ENCODE measurements around the gene GPATCH4. TPM values are rescaled to one million over a fixed set of nuclear protein-coding genes. Genes with fewer than 3 reads are reported as not detected.

GPATCH4 gene
- total RNA-seq (2014; rRNA removed; shearing (Covaris generic); ENCODE audit: low replicate concordance), result 10.0 and 48.6 TPM in 2 replicates

- peaks cover 34% of the 10 kb centered on the region for H3K36me3 ChIP-seq
- H3K4me3 ChIP-seq, result peak within 1 kb of the TSS; percentile 86
- H3K27me3 ChIP-seq, result no peaks in the 10 kb centered on the region
- peak; percentile 88 for DNase-seq
- H3K9me3 ChIP-seq, result no peaks in the 10 kb centered on the region
These were observed at the start of gene GPATCH4 for GRCh38 chr1:156601122-156601830. TSS of gene GPATCH4 (minus strand) at chr1:156601479.

- Histone ChIP-seq H3K9me3 (no peaks in the 10 kb centered on the region), H3K27me3 (peaks cover 7% of the 10 kb centered on the region)
- peak; percentile 34 for DNase-seq
These were observed 47.7 kb upstream of the GPATCH4 start for GRCh38 chr1:156648951-156649350.

DNA sequence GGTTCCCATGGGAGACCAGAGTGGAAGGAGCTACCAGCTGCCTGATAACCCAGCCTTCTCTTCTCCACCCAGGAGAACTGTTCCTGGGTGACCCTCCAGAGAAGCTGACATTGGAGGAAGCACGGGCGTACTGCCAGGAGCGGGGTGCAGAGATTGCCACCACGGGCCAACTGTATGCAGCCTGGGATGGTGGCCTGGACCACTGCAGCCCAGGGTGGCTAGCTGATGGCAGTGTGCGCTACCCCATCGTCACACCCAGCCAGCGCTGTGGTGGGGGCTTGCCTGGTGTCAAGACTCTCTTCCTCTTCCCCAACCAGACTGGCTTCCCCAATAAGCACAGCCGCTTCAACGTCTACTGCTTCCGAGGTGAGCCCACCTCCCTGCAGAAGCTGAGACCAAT lies 47.2 kb upstream of the GPATCH4 start:
- DNase-seq, result no peak
- no peaks in the 10 kb centered on the region for H3K36me3 ChIP-seq
- H3K27me3 ChIP-seq, result peaks cover 7% of the 10 kb centered on the region
- no peaks in the 10 kb centered on the region for H3K9me3 ChIP-seq
- H3K4me3 ChIP-seq, result no peak overlapping the region

More at GRCh38 chr1:156648951-156649350, 47.7 kb upstream of the GPATCH4 start:
- H3K4me3 ChIP-seq, result no peak overlapping the region
- no peaks in the 10 kb centered on the region for H3K36me3 ChIP-seq

GRCh38 chr1:156647351-156647750 lies 46.1 kb upstream of the GPATCH4 start:
- no peak for DNase-seq
- Histone ChIP-seq H3K4me3 (no peak overlapping the region), H3K36me3 (no peaks in the 10 kb centered on the region), H3K27me3 (peaks cover 14% of the 10 kb centered on the region), H3K9me3 (no peaks in the 10 kb centered on the region)

DNA sequence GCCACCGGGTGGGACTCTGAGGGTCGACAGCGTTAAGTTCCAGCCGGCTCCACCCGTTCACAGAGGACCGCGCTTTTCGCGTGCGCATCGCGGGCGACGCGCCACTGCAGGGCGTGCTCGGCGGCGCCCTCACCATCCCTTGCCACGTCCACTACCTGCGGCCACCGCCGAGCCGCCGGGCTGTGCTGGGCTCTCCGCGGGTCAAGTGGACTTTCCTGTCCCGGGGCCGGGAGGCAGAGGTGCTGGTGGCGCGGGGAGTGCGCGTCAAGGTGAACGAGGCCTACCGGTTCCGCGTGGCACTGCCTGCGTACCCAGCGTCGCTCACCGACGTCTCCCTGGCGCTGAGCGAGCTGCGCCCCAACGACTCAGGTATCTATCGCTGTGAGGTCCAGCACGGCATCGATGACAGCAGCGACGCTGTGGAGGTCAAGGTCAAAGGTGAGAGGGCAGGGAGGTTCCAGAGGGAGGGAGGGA lies 45.5 kb upstream of the GPATCH4 start:
- Histone ChIP-seq H3K9me3 (no peaks in the 10 kb centered on the region), H3K36me3 (no peaks in the 10 kb centered on the region), H3K4me3 (no peak overlapping the region), H3K27me3 (peaks cover 16% of the 10 kb centered on the region)
- DNase-seq, result no peak

- no peak for DNase-seq
- Histone ChIP-seq H3K27me3 (peaks cover 20% of the 10 kb centered on the region), H3K9me3 (no peaks in the 10 kb centered on the region), H3K4me3 (no peak overlapping the region), H3K36me3 (no peaks in the 10 kb centered on the region)
These were observed 44.4 kb upstream of the GPATCH4 start for GRCh38 chr1:156645666-156646065.

DNA sequence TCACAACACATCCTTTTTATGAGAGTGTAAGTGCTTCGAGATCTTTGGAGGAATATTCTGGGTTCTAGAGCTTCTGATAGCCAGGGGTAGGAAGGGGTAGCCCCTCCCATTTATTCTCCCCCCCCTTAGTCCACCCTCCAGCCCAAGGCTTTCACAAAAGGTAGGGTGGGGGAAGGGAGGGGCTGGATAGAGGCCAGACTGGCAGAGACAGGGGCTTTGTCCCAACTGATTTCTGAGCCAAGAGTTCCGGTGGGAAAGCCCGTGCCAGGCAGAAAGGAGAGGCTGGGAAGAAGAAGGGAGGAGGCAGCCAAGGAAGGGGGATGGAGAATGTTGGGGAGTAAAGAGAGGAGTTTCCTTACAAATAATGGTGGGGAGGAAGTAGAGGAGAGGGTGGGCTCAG lies 43.8 kb upstream of the GPATCH4 start:
- H3K4me3 ChIP-seq, result no peak overlapping the region
- H3K9me3 ChIP-seq, result no peaks in the 10 kb centered on the region
- peaks cover 23% of the 10 kb centered on the region for H3K27me3 ChIP-seq
- no peak for DNase-seq
- no peaks in the 10 kb centered on the region for H3K36me3 ChIP-seq

- DNase-seq, result no peak
- H3K27me3 ChIP-seq, result peaks cover 25% of the 10 kb centered on the region
These were observed 43.4 kb upstream of the GPATCH4 start for GRCh38 chr1:156644640-156645039.

GRCh38 chr1:156644146-156644545 lies 42.9 kb upstream of the GPATCH4 start:
- no peak overlapping the region for H3K4me3 ChIP-seq
- H3K9me3 ChIP-seq, result no peaks in the 10 kb centered on the region
- DNase-seq, result no peak
- peaks cover 30% of the 10 kb centered on the region for H3K27me3 ChIP-seq
- no peaks in the 10 kb centered on the region for H3K36me3 ChIP-seq

More at GRCh38 chr1:156644640-156645039, 43.4 kb upstream of the GPATCH4 start:
- H3K36me3 ChIP-seq, result no peaks in the 10 kb centered on the region
- no peaks in the 10 kb centered on the region for H3K9me3 ChIP-seq
- no peak overlapping the region for H3K4me3 ChIP-seq

- no peaks in the 10 kb centered on the region for H3K36me3 ChIP-seq
- peaks cover 31% of the 10 kb centered on the region for H3K27me3 ChIP-seq
- H3K9me3 ChIP-seq, result no peaks in the 10 kb centered on the region
- no peak overlapping the region for H3K4me3 ChIP-seq
- no peak for DNase-seq
These were observed 42.5 kb upstream of the GPATCH4 start for GRCh38 chr1:156643778-156644092.

DNA sequence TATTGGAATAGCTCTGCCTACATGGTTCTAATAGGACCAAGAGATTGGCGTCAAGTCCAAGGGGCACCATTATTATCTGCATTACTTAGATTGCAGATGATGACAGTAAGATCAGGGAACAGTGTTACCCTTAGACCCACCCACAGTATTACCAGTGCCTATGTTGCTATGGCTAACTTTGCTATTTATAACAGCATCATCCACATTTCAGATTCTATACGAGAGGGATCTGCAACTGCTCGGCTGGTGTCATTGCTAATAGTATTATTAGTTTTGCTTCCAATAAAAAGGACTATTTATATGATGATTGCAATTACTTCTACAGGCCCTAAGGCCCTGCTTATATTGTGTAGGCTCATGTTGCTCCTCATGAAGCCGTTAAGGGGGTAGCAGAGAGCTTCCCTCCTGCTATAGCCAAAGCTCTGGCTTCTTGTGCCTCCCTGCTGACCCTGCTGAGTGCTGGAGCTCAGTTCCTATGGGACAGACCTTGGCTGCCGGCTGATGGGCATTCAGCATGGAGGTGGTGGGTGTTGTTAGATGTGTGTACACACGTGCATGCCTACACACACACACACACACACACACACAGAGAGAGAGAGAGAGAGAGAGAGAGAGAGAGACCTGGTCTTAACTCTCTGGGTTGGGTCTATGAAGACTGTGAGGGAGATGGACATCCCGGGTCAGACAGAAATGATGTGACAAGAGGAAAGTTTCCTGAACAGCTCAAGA lies 41.9 kb upstream of the GPATCH4 start:
- H3K27me3 ChIP-seq, result peaks cover 31% of the 10 kb centered on the region
- H3K9me3 ChIP-seq, result no peaks in the 10 kb centered on the region
- no peaks in the 10 kb centered on the region for H3K36me3 ChIP-seq
- no peak overlapping the region for H3K4me3 ChIP-seq
- no peak for DNase-seq

GRCh38 chr1:156642265-156643048 lies 41.2 kb upstream of the GPATCH4 start:
- H3K4me3 ChIP-seq, result no peak overlapping the region
- no peaks in the 10 kb centered on the region for H3K36me3 ChIP-seq
- no peak for DNase-seq
- peaks cover 36% of the 10 kb centered on the region for H3K27me3 ChIP-seq
- no peaks in the 10 kb centered on the region for H3K9me3 ChIP-seq

- peaks cover 38% of the 10 kb centered on the region for H3K27me3 ChIP-seq
These were observed 40.5 kb upstream of the GPATCH4 start, which contains the start of gene BCAN for GRCh38 chr1:156641761-156642264. TSS of gene BCAN (plus strand) at chr1:156642117. CDS start at chr1:156646055, 3,938 bp downstream.

GRCh38 chr1:156640842-156641706 lies 39.8 kb upstream of the GPATCH4 start:
- no peaks in the 10 kb centered on the region for H3K9me3 ChIP-seq
- H3K4me3 ChIP-seq, result no peak overlapping the region
- DNase-seq, result no peak
- H3K27me3 ChIP-seq, result peaks cover 42% of the 10 kb centered on the region
- no peaks in the 10 kb centered on the region for H3K36me3 ChIP-seq

More at GRCh38 chr1:156641761-156642264, 40.5 kb upstream of the GPATCH4 start, which contains the start of gene BCAN:
- Histone ChIP-seq H3K36me3 (no peaks in the 10 kb centered on the region), H3K4me3 (no peak within 1 kb of the TSS), H3K9me3 (no peaks in the 10 kb centered on the region)
- DNase-seq, result peak; percentile 20

DNA sequence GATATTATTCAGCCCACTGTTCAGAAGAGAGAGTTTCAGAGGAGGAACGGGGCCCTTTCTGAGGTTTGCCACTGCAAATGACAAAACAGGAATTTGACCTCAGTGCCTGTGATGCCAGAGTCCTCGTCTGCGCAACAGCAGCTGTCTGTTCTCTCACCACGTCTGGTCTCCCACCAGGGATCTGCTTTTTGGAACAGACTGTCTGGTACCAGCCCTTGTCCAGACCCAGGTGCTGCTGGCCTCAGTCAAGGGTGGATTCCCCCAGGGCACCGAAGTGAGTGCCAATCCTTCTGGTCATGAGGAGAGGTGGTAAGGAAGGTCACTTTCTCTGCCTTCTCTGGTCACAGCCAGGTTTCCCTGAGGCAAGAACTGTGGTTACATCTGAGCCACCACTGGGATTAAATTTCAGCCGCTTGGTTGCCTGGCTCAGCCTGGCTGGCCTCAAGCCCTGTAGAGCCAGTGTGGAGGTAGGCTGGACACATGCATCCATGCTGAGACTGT lies 38.4 kb upstream of the GPATCH4 start:
- no peaks in the 10 kb centered on the region for H3K9me3 ChIP-seq
- DNase-seq, result peak; percentile 14
- no peak overlapping the region for H3K4me3 ChIP-seq
- H3K27me3 ChIP-seq, result peaks cover 43% of the 10 kb centered on the region
- no peaks in the 10 kb centered on the region for H3K36me3 ChIP-seq

Data from MG63 (cell line).